Activated CD4-positive, alpha-beta T cell treated with anti-CD3 and anti-CD28 coated beads, Interleukin-2, Interleukin-6, amounts not matched to agents 100 ng/mL and 50 ng/mL, durations not matched to agents 16 hours and 8 hours (primary cell): ENCODE measurements around the gene TRIM54.
"Not testable (repeated sequence)": the region's sequence is repeated elsewhere in the genome, so short reads cannot be mapped to it uniquely, and the experiment has no call there.

Experiments used
- DNase-seq: peaks from one replicate; pipeline ENCODE4 v3.0.0-alpha.2; 2020

TRIM54 gene

GRCh38 chr2:27288610-27289009, 6.4 kb downstream of the TRIM54 start:
- DNase-seq: no peak

GRCh38 chr2:27290549-27290948, 8.3 kb downstream of the TRIM54 start:
- no peak for DNase-seq

- no peak for DNase-seq
Measured at GRCh38 chr2:27291865-27292264, 9.6 kb downstream of the TRIM54 start.

- DNase-seq: no peak
Measured at GRCh38 chr2:27294928-27295327, 12.7 kb downstream of the TRIM54 start.

DNA sequence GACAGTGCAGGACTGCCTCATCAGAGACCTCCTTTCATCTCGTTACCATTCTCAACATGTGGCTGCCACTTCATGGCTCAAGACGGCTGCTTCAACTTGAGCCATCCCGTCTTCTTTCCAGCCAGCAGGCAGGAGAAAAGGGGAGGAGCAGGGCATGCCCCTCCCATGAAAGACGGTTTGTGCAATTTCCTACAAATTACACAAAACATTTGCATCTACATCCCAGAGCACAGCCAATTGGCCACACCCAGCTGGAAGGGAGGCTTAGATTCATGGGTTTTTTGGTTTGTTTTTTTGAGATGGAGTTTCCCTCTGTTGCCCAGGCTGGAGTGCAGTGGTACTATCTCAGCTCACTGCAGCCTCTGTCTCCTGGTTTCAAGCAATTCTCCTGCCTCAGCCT, 14.3 kb downstream of the TRIM54 start:
- DNase-seq: no peak

DNA sequence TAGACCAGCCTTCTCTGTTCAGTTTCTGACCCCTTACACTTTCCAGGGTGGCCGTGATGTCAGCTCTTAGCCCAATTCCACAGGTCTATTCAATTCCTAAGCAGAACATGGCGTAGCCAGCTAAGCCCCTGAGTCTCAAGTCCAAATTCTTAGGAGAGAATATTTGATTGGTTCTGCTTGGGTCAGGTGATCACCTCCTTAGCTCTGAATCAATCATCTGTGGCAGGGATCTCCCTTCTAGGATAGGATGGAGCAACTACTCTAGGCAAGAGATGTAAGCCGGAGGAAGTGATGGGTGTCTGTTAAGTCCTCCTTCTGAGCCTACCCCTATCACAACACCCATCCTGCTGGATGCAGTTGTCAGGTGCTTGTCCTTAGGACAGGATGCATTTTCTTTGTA, 15.0 kb downstream of the TRIM54 start:
- no peak for DNase-seq

DNA sequence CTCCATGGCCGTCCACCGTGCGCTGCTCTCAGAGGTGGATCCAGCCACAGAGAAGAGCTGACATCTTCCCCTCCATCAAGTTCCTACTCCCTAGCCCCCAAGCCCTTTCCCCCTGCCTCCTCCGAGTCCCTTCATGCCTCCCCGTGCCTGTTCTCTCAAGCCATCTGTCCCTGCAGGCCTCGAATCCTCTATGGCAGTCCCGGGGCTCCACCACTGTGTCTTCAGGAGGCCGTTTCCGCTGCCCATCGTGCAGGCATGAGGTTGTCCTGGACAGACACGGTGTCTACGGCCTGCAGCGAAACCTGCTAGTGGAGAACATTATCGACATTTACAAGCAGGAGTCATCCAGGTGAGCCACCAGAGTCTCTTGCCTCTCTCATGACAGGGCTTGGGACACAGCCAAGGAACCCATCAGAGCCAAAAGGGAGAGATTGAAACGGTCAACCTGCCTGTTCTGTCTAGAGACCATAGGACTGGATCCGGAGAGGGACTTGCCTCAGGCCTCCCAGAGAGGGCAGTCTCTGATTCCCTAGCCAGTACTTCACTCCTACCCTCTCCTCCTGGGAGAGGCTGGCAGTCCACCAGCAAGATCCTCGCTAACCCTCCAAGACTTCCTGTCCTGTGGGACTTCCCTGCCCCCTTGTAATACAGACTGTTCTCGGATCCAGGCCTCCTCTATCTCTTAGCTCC, 16.3 kb downstream of the TRIM54 start:
- no peak for DNase-seq

GRCh38 chr2:27300606-27301005, 18.4 kb downstream of the TRIM54 start:
- not testable (repeated sequence) for DNase-seq

DNA sequence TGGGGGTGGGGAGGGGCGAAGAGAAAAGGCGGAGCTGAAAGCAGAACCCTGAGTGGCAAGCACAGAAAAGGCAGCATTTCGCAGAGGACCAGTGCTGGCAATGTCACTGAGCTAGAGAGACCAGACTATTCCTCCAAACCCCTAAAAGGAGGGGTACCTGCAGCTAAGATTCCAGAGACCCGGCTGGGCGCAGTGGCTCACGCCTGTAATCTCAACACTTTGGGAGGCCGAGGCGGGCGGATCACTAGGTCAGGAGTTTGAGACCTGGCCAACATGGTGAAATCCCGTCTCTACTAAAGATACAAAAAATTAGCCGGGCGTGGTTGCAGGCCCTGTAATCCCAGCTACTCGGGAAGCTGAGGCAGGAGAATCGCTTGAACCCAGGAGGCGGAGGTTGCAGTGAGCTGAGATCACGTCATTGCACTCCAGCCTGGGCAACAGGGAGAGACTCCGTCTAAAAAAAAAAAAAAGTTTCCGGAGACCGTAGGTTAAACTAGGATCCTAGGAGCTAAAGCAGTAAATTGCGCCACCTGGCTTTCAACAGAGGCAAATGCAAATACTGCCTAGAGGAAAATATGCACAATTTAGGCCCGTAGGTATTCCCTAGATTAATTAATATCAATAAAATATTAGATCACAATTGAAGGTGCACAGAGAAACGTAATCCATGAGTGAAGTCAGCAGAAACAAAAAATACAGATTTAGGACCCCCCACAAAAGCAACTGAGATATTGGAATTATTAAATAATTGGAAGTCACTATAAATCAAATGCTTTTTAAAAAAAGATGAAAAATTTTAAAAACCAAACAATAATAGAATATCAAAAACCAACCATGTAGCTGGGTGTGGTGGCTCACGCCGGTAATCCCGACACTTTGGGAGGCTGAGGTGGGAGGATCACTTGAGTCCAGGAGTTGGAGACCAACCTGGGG, 21.1 kb downstream of the TRIM54 start:
- DNase-seq: peak; percentile 65

- DNase-seq: no peak
Measured at GRCh38 chr2:27304488-27305240, 22.4 kb downstream of the TRIM54 start.

GRCh38 chr2:27305516-27305915, 23.3 kb downstream of the TRIM54 start:
- DNase-seq: no peak

GRCh38 chr2:27306136-27306535, 23.9 kb downstream of the TRIM54 start:
- no peak for DNase-seq

DNA sequence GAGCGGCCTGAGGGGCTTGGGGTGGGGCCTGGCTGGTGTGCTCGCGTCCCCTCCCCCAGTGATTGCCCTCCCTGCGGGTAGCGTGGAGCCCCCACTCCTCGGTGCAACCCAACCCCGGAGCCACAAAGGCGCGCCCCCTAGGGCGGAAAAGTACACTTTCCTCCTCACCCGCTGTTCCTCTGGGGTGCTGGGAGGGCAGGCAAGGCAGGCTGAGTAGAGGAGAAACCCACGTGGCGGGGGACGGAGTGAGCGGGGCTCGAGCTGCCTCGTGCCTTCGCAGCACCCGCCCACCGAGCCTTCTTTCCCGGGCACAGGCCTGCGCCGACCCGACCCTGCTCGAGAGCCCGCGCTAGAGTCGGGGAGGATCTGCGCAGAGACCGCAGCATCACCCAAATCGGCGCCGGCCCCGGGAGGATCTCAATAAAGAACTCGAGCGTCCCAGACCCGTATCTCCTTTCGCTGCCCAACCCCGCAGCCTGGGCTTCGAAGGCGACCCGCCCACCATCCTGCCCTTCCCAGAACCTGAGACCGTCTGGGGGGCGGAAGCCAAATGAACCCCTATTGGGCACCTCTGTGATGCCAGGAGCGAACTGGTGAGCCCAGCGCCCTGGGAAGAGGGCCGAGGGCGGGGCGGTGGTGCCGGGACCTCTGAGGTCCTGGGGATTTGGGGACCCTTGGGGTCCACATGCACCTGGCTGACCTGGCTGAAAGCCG, 24.5 kb downstream of the TRIM54 start:
- DNase-seq: peak; percentile 30

GRCh38 chr2:27307287-27307544, 25.0 kb downstream of the TRIM54 start:
- DNase-seq: no peak

- no peak for DNase-seq
Measured at GRCh38 chr2:27307545-27308358, 25.5 kb downstream of the TRIM54 start.

DNA sequence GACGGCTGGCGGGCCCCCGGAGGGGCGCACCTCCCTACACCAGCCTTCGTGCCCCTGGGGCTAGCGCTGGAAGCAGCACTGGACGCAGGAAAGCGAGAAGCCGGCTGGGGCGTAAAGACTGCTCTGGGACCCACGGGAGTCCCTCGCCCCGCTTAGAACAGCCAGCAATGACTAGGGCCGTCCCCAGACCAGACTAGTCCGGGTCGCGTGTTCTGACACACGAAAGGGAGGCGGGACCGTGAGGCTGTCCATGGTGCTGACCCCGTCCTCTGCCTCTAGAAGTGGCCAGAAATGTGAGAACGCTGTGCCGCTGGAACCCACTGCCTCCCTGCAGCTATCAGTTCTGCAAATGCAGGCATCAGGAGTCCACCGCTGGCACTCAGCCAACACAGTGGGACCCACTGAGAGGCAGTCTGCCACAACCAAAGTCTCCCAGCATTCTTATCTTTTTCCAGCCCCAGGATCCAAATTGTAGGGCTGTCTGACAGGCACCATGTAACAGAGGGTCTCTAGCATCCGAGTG, 26.2 kb downstream of the TRIM54 start, which contains the start of gene UCN:
Gene UCN, minus strand, starts transcription at position 87 of the 523 bp plus-strand sequence. CDS start 550 bp downstream, outside the sequence.
- no peak for DNase-seq

GRCh38 chr2:27309651-27310050, 27.4 kb downstream of the TRIM54 start:
- no peak for DNase-seq

GRCh38 chr2:27312152-27312551, 29.9 kb downstream of the TRIM54 start:
- no peak for DNase-seq

DNA sequence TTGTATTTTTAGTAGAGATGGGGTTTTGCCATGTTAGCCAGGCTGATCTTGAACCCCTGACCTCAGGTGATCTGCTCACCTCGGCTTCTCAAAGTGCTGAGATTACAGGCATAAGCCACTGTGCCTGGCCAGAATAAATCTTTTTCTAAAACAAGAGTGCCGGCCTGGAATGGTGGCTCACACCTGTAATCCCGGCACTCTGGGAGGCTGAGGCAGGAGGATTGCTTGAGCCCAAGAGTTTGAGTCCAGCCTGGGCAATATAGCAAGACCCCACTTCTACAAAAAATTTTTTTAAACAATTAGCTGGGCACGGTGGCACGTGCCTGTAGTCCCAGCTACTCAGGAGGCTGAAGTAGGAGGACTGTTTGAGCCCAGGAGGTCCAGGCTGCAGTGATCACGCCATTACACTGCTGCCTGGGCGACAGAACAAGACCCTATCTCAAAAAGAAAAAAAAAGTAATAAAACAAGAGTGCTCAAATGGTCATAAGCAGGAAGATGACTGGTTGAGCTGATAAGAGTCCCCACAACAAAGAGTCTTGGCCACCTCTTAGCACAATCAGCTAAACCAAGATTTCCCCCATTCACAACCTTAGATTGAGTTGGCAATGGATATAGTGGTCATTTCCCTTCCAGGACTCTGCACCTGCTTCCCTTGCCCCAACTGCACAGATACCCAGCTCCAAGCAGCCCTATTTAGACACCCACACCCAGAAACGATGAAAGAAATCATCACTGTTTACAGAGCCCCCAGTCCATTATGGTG, 31.8 kb downstream of the TRIM54 start:
- DNase-seq: no peak

DNA sequence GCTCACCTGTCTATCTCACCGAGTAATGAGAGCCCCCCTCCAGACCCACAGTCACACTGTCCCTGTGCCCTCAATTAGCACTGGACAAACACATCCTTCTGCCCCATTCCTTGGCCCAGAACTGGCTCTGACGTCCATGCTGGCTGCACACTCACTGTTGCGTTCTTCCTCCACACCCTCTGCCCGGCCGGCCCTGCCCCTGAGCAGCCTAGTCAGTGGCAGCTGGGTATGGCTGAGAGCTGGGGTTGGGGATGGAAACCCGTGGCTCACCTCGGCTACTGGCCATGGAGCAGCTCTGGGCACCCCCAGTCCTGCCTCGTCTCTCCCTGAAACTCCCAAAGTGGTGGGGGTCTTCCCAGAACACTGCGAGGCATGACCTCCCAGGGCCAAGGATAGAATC, 32.5 kb downstream of the TRIM54 start:
- no peak for DNase-seq

DNA sequence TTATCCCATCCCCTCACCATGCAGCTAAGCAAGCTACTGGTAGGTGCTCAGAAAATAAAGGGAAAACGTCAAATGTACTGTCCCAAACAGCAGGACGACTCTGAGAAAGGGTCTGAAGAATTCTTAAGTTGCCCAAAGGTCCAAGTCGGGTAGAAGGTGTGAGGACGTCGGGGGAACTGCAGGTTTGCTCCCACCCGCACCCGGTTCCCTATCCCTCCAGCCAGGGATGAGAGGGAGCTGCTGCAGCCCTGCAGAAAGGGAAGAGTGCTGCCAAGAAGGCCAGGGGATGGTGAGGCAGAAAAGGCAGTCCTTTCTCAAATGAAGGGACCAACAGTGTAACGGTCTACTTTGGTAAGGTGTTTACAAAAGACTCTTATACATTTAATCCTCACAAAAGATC, 32.9 kb downstream of the TRIM54 start:
- no peak for DNase-seq
